ENCODE results near the gene NKX1-1.

DNA sequence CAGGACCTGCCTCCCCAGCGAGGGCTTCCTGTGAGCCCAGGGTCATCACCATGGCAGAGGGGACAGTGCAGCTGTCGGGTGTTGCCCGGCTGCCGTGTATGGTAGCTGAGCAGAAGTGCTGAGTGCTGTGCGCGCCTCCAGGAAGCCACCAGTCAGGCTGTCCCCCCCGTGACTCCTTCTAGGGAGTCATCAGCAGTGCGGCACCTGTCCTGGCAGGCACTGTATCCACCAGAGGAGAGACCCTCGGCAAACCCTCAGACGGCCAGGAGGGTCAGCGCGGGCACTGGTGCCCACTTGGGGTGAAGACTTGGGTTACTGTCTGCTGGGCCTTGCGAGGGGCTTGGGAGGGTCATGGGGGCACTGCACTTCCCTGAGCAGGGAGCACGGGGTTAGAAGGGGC lies 50.9 kb downstream of the NKX1-1 start:
- TF ChIP-seq POLR2A (IDR thresholded peaks at IDR 0.05), result no peak
- TF ChIP-seq, protein P1, sequence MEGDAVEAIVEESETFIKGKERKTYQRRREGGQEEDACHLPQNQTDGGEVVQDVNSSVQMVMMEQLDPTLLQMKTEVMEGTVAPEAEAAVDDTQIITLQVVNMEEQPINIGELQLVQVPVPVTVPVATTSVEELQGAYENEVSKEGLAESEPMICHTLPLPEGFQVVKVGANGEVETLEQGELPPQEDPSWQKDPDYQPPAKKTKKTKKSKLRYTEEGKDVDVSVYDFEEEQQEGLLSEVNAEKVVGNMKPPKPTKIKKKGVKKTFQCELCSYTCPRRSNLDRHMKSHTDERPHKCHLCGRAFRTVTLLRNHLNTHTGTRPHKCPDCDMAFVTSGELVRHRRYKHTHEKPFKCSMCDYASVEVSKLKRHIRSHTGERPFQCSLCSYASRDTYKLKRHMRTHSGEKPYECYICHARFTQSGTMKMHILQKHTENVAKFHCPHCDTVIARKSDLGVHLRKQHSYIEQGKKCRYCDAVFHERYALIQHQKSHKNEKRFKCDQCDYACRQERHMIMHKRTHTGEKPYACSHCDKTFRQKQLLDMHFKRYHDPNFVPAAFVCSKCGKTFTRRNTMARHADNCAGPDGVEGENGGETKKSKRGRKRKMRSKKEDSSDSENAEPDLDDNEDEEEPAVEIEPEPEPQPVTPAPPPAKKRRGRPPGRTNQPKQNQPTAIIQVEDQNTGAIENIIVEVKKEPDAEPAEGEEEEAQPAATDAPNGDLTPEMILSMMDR (IDR thresholded peaks at IDR 0.05), result no peak

Data from suprapubic skin (tissue), 3 donors.